HG02759 (cell line): ENCODE results near the gene KCNAB1.
A peak's percentile ranks its signal among the peaks of the same experiment; 100 is the strongest.
"Not testable (repeated sequence)": the region's sequence is repeated elsewhere in the genome, so short reads cannot be mapped to it uniquely, and the experiment has no call there.

Experiments used
- ATAC-seq: cut with Tn5 transposase; IDR thresholded peaks from one replicate; pipeline ENCODE4 v1.9.1; 2021; ENCODE audit warnings: mild to moderate bottlenecking, moderate library complexity; ENCODE audit not compliant: unreplicated experiment

Gene KCNAB1

GRCh38 chr3:156260331-156260730, 140.0 kb downstream of the KCNAB1 start:
- no peak for ATAC-seq

- no peak for ATAC-seq
Observed at GRCh38 chr3:156264771-156265170, 144.4 kb downstream of the KCNAB1 start.

GRCh38 chr3:156271508-156271907, 151.1 kb downstream of the KCNAB1 start:
- no peak for ATAC-seq

- ATAC-seq = no peak
Observed at GRCh38 chr3:156271995-156272719, 151.8 kb downstream of the KCNAB1 start.

- no peak for ATAC-seq
Observed at GRCh38 chr3:156273111-156273694, 152.8 kb downstream of the KCNAB1 start.

- no peak for ATAC-seq
Observed at GRCh38 chr3:156274791-156275190, 154.4 kb downstream of the KCNAB1 start.

GRCh38 chr3:156284637-156285036, 164.3 kb downstream of the KCNAB1 start:
- ATAC-seq = not testable (repeated sequence)

GRCh38 chr3:156285626-156286025, 165.2 kb downstream of the KCNAB1 start:
- no peak for ATAC-seq

- ATAC-seq = peak; percentile 23
Observed at GRCh38 chr3:156290924-156291271, 170.5 kb downstream of the KCNAB1 start.

GRCh38 chr3:156291272-156292123, 171.1 kb downstream of the KCNAB1 start:
- ATAC-seq = peak; percentile 60

- no peak for ATAC-seq
Observed at GRCh38 chr3:156293566-156293965, 173.2 kb downstream of the KCNAB1 start.

- no peak for ATAC-seq
Observed at GRCh38 chr3:156297582-156297981, 177.2 kb downstream of the KCNAB1 start.

- no peak for ATAC-seq
Observed at GRCh38 chr3:156298014-156298413, 177.6 kb downstream of the KCNAB1 start.

- ATAC-seq = no peak
Observed at GRCh38 chr3:156298938-156299337, 178.6 kb downstream of the KCNAB1 start.

- ATAC-seq = no peak
Observed at GRCh38 chr3:156299569-156299968, 179.2 kb downstream of the KCNAB1 start.

- ATAC-seq = no peak
Observed at GRCh38 chr3:156300371-156300770, 180.0 kb downstream of the KCNAB1 start.

- ATAC-seq = no peak
Observed at GRCh38 chr3:156300929-156301840, 180.8 kb downstream of the KCNAB1 start.

- ATAC-seq = no peak
Observed at GRCh38 chr3:156303001-156303707, 182.8 kb downstream of the KCNAB1 start.

- no peak for ATAC-seq
Observed at GRCh38 chr3:156304406-156304805, 184.0 kb downstream of the KCNAB1 start.

- no peak for ATAC-seq
Observed at GRCh38 chr3:156305672-156306071, 185.3 kb downstream of the KCNAB1 start.
